Activated naive CD4-positive, alpha-beta T cell treated with anti-CD3 and anti-CD28 coated beads for 36 hours (primary cell): ENCODE results near the gene GOLGA8B. TPM values are rescaled to one million over a fixed set of nuclear protein-coding genes. Genes with fewer than 3 reads are reported as not detected.
"Not testable (repeated sequence)": the region's sequence is repeated elsewhere in the genome, so short reads cannot be mapped to it uniquely, and the experiment has no call there.

Experiments
- CTCF ChIA-PET: fragments of 350-600 bp; sonication (Branson Sonifier 250); formaldehyde crosslinking; loops from one replicate; lab custom pipeline; 2021; ENCODE audit warnings: antibody characterized with exemption; lab: Charles Lee
- DNase-seq: peaks from one replicate; pipeline ENCODE4 v3.0.0-alpha.2; 2020
- H3K27ac Mint-ChIP-seq: one replicate; pipeline ENCODE4 v1.8.0; 2021; ENCODE audit warnings: mild to moderate bottlenecking, mixed read lengths
- H3K27me3 Mint-ChIP-seq: one replicate; pipeline ENCODE4 v1.8.0; 2021; ENCODE audit warnings: low read depth, mixed read lengths
- H3K36me3 Mint-ChIP-seq: one replicate; pipeline ENCODE4 v1.8.0; 2021; ENCODE audit warnings: low read depth, mixed read lengths
- H3K4me1 Mint-ChIP-seq: one replicate; pipeline ENCODE4 v1.8.0; 2021; ENCODE audit warnings: low read depth, mixed read lengths
- H3K4me3 Mint-ChIP-seq: one replicate; pipeline ENCODE4 v1.8.0; 2021; ENCODE audit warnings: mild to moderate bottlenecking, moderate library complexity, mixed read lengths
- H3K9me3 Mint-ChIP-seq: one replicate; pipeline ENCODE4 v1.8.0; 2021; ENCODE audit warnings: mixed read lengths
- intact Hi-C: fragments of 100-400 bp; cut with micrococcal nuclease; formaldehyde crosslinking; loops from one replicate; pipeline ENCODE4 v1.15.1; 2023
- total RNA-seq, 2 experiments: library from RNA; stranded (reverse); gene quantifications; one replicate each; pipeline ENCODE4 v1.2.3, GENCODE V29; 2021

Gene GOLGA8B
- 10 to 100 TPM; 66.5 to 67.2 TPM for total RNA-seq

GRCh38 chr15:34583399-34584329 is at the start of gene GOLGA8B:
GOLGA8B (minus strand) TSS chr15:34583651; CDS start chr15:34535912, 47,739 bp downstream.
- CTCF ChIA-PET, result interaction anchor here (0.6 to 1.9 kb wide), 4 partner anchors 240 to 500 kb away, joined by 3 to 8 read pairs (median 4); partner anchors contain the start of genes NOP10 and NUTM1
- Mint-ChIP-seq H3K4me3 (peak within 1 kb of the TSS; percentile 90), H3K27me3 (no peaks in the 10 kb centered on the region), H3K9me3 (no peaks in the 10 kb centered on the region), H3K36me3 (peaks cover 1% of the 10 kb centered on the region), H3K4me1 (peaks cover 44% of the 10 kb centered on the region), H3K27ac (peak within 1 kb of the TSS; percentile 75)
- DNase-seq, result peak; percentile 87
- intact Hi-C loops, result loop anchor here (1.0 kb wide), 4 partner anchors 216 to 544 kb away; partner anchors contain the start of genes AVEN, EMC7, LPCAT4 and NOP10

- intact Hi-C loops, H3K9me3 Mint-ChIP-seq, H3K4me3 Mint-ChIP-seq, CTCF ChIA-PET, H3K4me1 Mint-ChIP-seq, H3K36me3 Mint-ChIP-seq, DNase-seq, H3K27ac Mint-ChIP-seq: not testable (repeated sequence)
- peaks cover 13% of the 10 kb centered on the region for H3K27me3 Mint-ChIP-seq
Measured at GRCh38 chr15:34633165-34633564, 49.7 kb upstream of the GOLGA8B start.

GRCh38 chr15:34628577-34629152 is 45.2 kb upstream of the GOLGA8B start:
- DNase-seq, result no peak
- H3K36me3 Mint-ChIP-seq, result no peaks in the 10 kb centered on the region
- peaks cover 4% of the 10 kb centered on the region for H3K4me1 Mint-ChIP-seq
- peaks cover 21% of the 10 kb centered on the region for H3K27me3 Mint-ChIP-seq
- no peak overlapping the region for H3K4me3 Mint-ChIP-seq
- H3K27ac Mint-ChIP-seq, result no peak overlapping the region
- CTCF ChIA-PET, result no interaction called here
- intact Hi-C loops, result no loop called here
- peaks cover 13% of the 10 kb centered on the region for H3K9me3 Mint-ChIP-seq

GRCh38 chr15:34625007-34625406 is 41.6 kb upstream of the GOLGA8B start:
- no peaks in the 10 kb centered on the region for H3K36me3 Mint-ChIP-seq
- no peak overlapping the region for H3K27ac Mint-ChIP-seq
- CTCF ChIA-PET, result no interaction called here
- peaks cover 22% of the 10 kb centered on the region for H3K27me3 Mint-ChIP-seq
- intact Hi-C loops, result no loop called here
- H3K4me1 Mint-ChIP-seq, result peaks cover 2% of the 10 kb centered on the region
- DNase-seq, result no peak
- no peak overlapping the region for H3K4me3 Mint-ChIP-seq
- peaks cover 5% of the 10 kb centered on the region for H3K9me3 Mint-ChIP-seq

GRCh38 chr15:34621675-34622074 is 38.2 kb upstream of the GOLGA8B start:
- CTCF ChIA-PET, result interaction anchor here (0.7 to 2.1 kb wide), 4 partner anchors 11 to 297 kb away, joined by 3 to 15 read pairs (median 6); no protein-coding TSS in a partner anchor
- H3K4me3 Mint-ChIP-seq, result no peak overlapping the region
- H3K27ac Mint-ChIP-seq, result no peak overlapping the region
- intact Hi-C loops, result loop anchor here (1.0 kb wide), 1 partner anchor 299 kb away; no protein-coding TSS in a partner anchor
- DNase-seq, result no peak
- H3K27me3 Mint-ChIP-seq, result peaks cover 24% of the 10 kb centered on the region
- H3K4me1 Mint-ChIP-seq, result peaks cover 2% of the 10 kb centered on the region
- peaks cover under 1% of the 10 kb centered on the region for H3K9me3 Mint-ChIP-seq
- H3K36me3 Mint-ChIP-seq, result no peaks in the 10 kb centered on the region

- no peaks in the 10 kb centered on the region for H3K36me3 Mint-ChIP-seq
- DNase-seq, result no peak
- no peak overlapping the region for H3K27ac Mint-ChIP-seq
- peaks cover 23% of the 10 kb centered on the region for H3K27me3 Mint-ChIP-seq
- no peak overlapping the region for H3K4me3 Mint-ChIP-seq
- CTCF ChIA-PET, result interaction anchor here (0.8 to 2.1 kb wide), 4 partner anchors 10 to 297 kb away, joined by 3 to 15 read pairs (median 6); no protein-coding TSS in a partner anchor
- peaks cover 2% of the 10 kb centered on the region for H3K4me1 Mint-ChIP-seq
- no peaks in the 10 kb centered on the region for H3K9me3 Mint-ChIP-seq
- intact Hi-C loops, result loop anchor here (1.0 kb wide), 1 partner anchor 299 kb away; no protein-coding TSS in a partner anchor
Measured at GRCh38 chr15:34620814-34621213, 37.4 kb upstream of the GOLGA8B start.

- Mint-ChIP-seq H3K27ac (no peak overlapping the region), H3K4me1 (peaks cover 2% of the 10 kb centered on the region), H3K27me3 (peaks cover 23% of the 10 kb centered on the region), H3K4me3 (no peak overlapping the region), H3K9me3 (no peaks in the 10 kb centered on the region), H3K36me3 (no peaks in the 10 kb centered on the region)
- CTCF ChIA-PET, result interaction anchor here (0.8 to 2.1 kb wide), 2 partner anchors 10 to 71 kb away, joined by 3 to 15 read pairs; no protein-coding TSS in a partner anchor
- intact Hi-C loops, result no loop called here
- DNase-seq, result no peak
Measured at GRCh38 chr15:34620142-34620541, 36.7 kb upstream of the GOLGA8B start.

GRCh38 chr15:34619151-34619550 is 35.7 kb upstream of the GOLGA8B start:
- CTCF ChIA-PET, result no interaction called here
- Mint-ChIP-seq H3K4me1 (peaks cover 2% of the 10 kb centered on the region), H3K27me3 (peaks cover 21% of the 10 kb centered on the region)

GRCh38 chr15:34618073-34618472 is 34.6 kb upstream of the GOLGA8B start:
- DNase-seq, result no peak
- H3K27ac Mint-ChIP-seq, result peak overlapping the region; percentile 15
- no peaks in the 10 kb centered on the region for H3K36me3 Mint-ChIP-seq
- peaks cover 20% of the 10 kb centered on the region for H3K27me3 Mint-ChIP-seq
- H3K9me3 Mint-ChIP-seq, result no peaks in the 10 kb centered on the region
- intact Hi-C loops, result no loop called here
- CTCF ChIA-PET, result interaction anchor here (0.6 to 1.4 kb wide), 3 partner anchors 9 to 218 kb away, joined by 3 read pairs; no protein-coding TSS in a partner anchor
- H3K4me3 Mint-ChIP-seq, result no peak overlapping the region
- H3K4me1 Mint-ChIP-seq, result peaks cover 2% of the 10 kb centered on the region

More at GRCh38 chr15:34619151-34619550, 35.7 kb upstream of the GOLGA8B start:
- H3K9me3 Mint-ChIP-seq, result no peaks in the 10 kb centered on the region
- H3K27ac Mint-ChIP-seq, result no peak overlapping the region
- intact Hi-C loops, result no loop called here
- H3K36me3 Mint-ChIP-seq, result no peaks in the 10 kb centered on the region
- H3K4me3 Mint-ChIP-seq, result no peak overlapping the region
- no peak for DNase-seq

GRCh38 chr15:34616613-34617012 is 33.2 kb upstream of the GOLGA8B start:
- H3K27ac Mint-ChIP-seq, result no peak overlapping the region
- DNase-seq, result no peak
- H3K9me3 Mint-ChIP-seq, result no peaks in the 10 kb centered on the region
- H3K4me3 Mint-ChIP-seq, result no peak overlapping the region
- H3K27me3 Mint-ChIP-seq, result peaks cover 13% of the 10 kb centered on the region
- intact Hi-C loops, result no loop called here
- CTCF ChIA-PET, result no interaction called here
- no peaks in the 10 kb centered on the region for H3K36me3 Mint-ChIP-seq
- no peaks in the 10 kb centered on the region for H3K4me1 Mint-ChIP-seq

- intact Hi-C loops, result no loop called here
- peaks cover 3% of the 10 kb centered on the region for H3K27me3 Mint-ChIP-seq
Measured at GRCh38 chr15:34613997-34614396, 30.5 kb upstream of the GOLGA8B start.

GRCh38 chr15:34613301-34613700 is 29.9 kb upstream of the GOLGA8B start:
- H3K9me3 Mint-ChIP-seq, result no peaks in the 10 kb centered on the region
- no peak for DNase-seq
- CTCF ChIA-PET, result no interaction called here
- H3K4me3 Mint-ChIP-seq, result no peak overlapping the region
- no peaks in the 10 kb centered on the region for H3K36me3 Mint-ChIP-seq
- intact Hi-C loops, result no loop called here
- peaks cover 5% of the 10 kb centered on the region for H3K27me3 Mint-ChIP-seq
- H3K27ac Mint-ChIP-seq, result no peak overlapping the region
- peaks cover 15% of the 10 kb centered on the region for H3K4me1 Mint-ChIP-seq

More at GRCh38 chr15:34613997-34614396, 30.5 kb upstream of the GOLGA8B start:
- DNase-seq, result no peak
- Mint-ChIP-seq H3K4me1 (peaks cover 15% of the 10 kb centered on the region), H3K27ac (no peak overlapping the region), H3K36me3 (no peaks in the 10 kb centered on the region), H3K4me3 (no peak overlapping the region), H3K9me3 (no peaks in the 10 kb centered on the region)
- CTCF ChIA-PET, result no interaction called here
